Stimulated activated CD4-positive, alpha-beta T cell treated with anti-CD3 and anti-CD28 coated beads, Interleukin-4, amount 100 ng/mL, for 4 hours (primary cell): Measurements from ENCODE around the gene CCNI.

Experiments
- DNase-seq, 2 experiments: peaks; one replicate each; pipeline ENCODE4 v3.0.0-alpha.2; 2020

The CCNI gene

DNA sequence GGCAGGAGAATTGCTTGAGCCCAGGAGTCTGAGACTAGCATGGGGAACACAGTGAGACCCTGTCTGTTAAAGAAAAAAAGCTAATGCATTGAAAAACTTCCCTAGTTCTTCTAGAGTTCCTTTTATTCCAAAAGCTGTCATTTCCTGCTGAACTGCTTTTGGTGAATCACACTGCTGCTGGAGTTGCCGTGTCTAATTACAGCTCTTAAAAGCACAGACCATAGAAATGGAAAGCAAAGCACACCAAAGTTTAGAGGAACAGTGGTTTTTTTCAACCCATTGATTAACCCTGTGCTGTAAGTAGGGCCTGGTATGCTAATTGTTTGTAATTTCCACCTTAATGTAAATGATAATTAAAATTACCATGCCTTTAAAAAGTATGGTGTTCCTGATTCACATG is 73.9 kb downstream of the CCNI start:
- no peak for DNase-seq

DNA sequence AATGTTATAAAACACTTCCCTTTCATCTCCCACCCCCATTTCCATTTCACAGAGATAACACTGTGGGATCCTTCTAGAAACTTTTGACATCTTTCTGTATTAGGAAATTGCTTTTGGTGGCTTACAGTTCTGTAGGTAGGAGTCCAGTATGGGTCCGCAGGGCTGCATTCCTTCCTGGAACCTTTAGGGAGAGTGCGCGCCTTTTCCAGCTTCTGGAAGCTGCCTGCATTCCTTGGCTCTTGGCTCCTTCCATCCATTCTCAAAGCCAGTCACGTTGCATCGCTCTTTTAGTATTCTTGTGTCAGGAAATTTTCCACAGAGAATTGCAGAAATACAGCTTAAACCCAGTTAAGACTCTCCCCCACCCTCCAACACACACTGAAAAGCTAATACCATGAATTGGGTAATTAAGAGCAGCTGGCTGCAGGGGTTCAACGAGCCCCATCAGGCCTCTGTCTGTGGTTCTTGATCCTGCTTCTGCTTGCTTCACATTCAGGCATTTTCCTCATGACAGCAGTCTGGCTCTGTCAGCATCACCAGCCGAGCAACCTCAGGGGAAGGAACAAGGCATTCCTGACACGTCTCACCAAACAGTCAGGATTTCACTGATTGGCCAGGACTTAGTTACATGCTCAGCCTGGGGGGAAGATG is 77.4 kb downstream of the CCNI start:
- no peak for DNase-seq

DNA sequence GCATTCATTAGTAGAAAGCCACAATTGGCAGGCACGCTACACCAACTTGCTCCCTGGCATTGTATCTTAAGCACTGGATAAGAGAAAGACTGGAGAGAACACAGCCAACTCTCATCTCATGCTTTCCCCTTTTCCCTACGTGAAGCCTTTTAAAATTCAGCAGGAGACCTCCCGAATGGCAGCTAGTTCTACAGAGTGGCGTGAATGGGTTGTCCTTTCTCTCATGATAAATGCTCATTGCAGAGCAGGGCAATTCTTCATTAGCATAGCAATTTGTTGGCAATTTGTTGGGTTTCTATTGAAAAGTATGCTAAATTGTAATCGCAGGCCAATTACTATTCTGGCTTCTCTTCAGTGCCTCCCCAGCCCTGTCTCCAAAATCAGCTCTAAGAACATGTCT is 78.3 kb downstream of the CCNI start:
- DNase-seq, result no peak
